ENCODE results near the gene D2HGDH.
"Not testable (repeated sequence)": the region's sequence is repeated elsewhere in the genome, so short reads cannot be mapped to it uniquely, and the experiment has no call there.

D2HGDH gene

DNA sequence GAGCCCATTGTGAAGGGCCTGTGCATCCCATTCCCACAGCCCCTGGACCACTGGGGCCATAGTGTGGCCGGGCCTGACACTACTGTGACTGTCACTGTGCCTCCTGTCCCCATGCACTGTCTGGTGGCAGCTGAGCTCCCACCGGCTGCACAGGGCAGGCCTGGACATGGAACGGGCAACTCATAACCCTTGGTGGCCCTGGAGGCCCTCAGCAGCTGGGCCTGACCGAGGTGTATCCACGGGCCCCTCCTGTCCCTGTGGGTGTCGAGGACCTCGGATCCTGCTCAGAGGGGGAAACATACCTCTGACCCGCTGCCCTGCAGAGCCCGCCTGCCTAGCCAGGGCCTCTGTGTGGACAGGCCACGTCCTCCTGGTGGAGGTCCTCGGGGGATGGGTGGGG, 34.4 kb downstream of the D2HGDH start:
- no peak for DNase-seq (ENCODE audit: low read depth)

GRCh38 chr2:241769819-241770184, 35.4 kb downstream of the D2HGDH start:
- DNase-seq (ENCODE audit: low read depth), result no peak

DNA sequence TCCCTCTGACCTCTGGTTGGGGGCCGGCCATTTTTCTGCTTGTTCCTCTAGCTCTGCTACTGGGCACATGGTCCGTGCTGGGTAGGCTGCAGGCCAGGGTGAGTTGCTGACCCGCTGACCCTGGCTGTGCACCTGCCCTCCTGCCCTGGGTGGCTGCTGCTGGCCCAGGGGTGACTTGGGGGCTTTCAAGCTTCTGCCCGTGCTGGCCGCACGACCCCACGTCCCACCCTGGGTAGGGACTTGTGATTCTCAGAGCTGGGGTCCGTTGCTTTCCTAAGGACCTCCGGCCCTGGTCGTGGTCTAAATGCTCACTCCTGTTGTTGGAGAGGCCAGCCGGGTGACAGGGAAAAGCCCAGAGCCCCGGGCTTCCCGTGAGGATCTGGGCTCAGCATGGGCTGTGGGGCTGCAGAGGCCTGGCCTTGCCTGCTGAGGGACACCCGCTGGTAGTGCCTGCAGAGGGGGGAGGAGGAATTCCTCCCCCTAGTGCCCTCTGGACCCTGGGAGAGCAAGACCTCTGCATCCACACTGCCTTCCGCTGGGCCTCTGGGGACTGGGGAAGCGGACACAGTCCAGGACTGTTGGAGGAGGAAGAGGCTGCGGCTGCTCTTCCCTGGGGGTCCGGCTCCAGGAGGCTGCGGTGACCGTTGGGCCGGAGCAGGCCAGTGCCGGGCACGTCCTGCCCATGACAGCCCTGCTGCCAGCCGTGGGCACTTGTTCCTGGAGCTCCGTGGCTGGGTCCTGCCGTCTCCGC, 35.9 kb downstream of the D2HGDH start:
- DNase-seq (ENCODE audit: low read depth), result no peak

DNA sequence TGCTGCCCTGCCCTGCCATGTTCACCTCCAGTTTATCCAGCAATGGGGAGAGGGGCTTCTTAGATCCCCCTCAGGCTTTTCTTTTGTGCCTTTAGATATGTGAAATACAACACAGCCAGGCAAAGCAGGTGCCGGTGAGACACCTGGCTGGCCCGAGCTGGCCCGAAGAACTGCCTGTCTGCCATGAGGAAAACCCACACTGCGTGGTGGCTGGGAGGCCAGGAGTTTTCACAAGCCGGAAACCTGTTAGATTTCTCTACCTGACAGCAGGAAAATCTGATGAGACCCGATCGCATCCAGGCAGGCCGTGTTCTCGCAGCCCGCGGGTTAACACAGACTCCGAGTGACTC, 36.5 kb downstream of the D2HGDH start:
- DNase-seq (ENCODE audit: low read depth), result no peak

DNA sequence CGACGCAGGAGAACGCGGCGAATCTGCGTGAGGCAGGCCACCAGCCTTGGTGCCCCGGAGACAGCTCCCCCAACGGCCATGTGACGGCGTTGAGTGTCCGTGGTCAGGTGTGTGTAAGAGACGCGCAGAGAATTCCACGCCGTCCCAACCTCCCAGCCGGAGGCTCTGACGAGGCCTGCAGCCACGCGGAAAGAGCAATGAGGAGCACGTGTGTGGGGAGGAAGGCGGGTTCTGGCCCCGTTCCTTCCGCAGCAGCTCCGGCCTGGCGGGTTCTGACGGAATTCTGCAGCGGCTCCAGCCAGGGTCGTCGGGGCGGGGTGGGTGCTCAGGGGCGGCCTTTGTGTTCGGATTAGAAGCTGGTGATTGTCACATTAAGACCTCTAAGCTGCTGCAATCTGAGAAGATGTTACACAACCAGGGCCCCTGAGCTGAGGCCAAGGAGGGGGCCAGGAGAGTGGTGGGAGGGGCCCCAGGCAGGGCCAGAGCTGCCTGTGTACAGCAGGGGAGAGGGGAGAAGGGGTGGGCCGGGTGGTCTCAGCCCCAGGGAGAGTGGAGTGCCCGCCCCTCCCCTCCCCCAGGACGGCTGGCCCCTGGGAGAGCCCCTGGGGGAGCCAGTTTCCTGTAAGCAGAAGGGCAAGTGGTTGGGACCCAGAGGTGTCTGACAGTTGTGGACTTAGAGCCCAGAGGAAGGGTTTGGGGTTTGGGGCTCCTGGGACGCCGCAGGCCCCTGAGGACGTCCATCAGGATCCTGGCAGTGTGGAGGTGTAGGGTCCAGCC, 37.0 kb downstream of the D2HGDH start:
- peak; percentile 40 for DNase-seq (ENCODE audit: low read depth)

- no peak for DNase-seq (ENCODE audit: low read depth)
Observed at GRCh38 chr2:241772063-241772499, 37.7 kb downstream of the D2HGDH start.

- DNase-seq (ENCODE audit: low read depth), result no peak
Observed at GRCh38 chr2:241773511-241774418, 39.3 kb downstream of the D2HGDH start.

- no peak for DNase-seq (ENCODE audit: low read depth)
Observed at GRCh38 chr2:241774419-241775222, 40.2 kb downstream of the D2HGDH start.

DNA sequence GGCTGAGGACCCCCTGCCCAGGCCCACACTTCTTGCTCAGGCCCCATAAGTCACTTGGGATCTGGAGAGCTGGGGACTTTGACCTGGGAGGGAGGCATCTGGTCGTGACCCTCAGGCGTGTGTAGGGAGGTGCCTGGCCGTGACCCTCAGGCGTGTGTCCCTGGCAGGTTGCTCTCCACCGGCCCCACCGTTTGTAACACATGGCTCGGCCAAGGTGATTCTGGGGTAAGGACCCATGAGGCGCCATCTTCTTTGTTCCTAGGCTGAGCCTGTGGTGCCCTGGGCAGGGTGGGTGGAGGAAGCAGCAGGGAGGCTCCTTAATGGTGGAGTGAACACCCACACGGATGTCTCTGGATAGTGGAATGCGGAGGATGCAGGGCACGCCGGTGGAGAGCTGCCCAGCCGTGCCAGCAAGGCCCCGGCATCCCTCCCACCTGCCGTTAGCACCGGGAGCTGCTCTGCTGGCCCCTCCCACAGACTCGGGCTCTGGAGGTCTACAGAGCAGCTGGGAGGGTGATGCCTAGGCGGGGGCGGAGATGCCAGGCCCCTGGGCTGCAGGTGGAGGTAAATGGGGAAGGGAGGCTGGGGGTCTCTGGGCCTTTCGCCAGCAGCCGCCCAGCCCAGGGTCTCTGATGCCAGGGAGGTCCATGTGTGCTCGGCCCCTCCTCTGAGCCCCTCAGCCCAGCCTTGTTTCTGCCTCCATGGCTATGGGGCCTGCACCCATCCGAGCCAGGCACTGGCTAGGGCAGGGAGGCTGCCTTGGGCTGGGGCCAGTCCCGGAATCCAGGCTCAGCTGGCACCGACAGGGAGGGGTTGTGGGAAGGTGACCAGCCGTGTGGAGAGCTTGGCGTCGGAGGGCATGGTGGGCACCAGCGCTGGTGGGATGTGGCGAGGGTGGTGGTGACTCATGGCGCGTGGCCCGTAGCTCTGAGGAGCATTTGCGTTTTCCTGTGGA, 41.1 kb downstream of the D2HGDH start:
- DNase-seq (ENCODE audit: low read depth), result no peak

DNA sequence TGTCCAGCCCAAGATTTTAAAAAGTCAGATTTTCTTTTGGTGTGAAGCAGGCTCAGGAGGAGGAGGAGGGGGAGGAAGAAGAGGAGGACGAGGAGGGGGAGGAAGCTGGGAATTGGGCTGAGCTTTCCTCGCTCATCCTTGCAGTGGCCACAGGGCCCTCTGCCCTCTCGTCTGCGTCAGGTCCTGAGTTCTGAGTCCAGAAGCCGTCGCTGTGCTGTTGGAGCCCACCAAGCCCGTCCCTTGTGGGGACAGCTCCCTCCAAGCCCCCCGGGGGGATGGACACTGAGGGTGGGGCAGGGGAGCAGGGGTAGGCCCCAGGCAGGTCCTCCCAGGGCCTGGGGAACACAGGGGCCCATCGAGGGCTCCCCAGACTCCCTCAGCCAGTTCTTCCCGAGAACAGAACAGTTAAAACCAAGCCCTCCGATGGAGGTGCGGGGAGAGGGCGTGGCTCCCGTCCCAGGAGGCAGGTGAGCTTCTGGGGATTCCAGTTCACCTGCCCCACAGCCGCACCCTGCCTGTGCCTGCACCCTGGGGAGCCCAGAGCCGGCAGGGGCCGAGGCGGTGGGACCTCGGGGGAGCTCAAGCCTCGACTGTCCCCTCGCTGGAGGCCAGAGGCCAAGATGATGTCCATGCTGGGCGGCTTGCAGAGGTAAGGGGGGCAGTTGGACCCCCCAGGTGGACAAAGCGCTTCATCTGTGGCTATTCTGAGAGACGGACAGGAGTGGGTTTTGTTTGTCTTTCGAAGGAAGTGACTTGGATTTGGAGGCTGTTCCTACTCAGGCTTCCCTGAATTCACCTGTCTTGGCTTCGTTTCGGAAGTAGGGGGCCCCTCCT, 42.1 kb downstream of the D2HGDH start, which contains the start of gene GAL3ST2:
Gene GAL3ST2 (plus strand): TSS at position 487 of the 834 bp plus-strand sequence. CDS start 134 bp downstream, at position 621.
- no peak for DNase-seq (ENCODE audit: low read depth)

- no peak for DNase-seq (ENCODE audit: low read depth)
Observed at GRCh38 chr2:241777170-241777685, 42.8 kb downstream of the D2HGDH start.

DNA sequence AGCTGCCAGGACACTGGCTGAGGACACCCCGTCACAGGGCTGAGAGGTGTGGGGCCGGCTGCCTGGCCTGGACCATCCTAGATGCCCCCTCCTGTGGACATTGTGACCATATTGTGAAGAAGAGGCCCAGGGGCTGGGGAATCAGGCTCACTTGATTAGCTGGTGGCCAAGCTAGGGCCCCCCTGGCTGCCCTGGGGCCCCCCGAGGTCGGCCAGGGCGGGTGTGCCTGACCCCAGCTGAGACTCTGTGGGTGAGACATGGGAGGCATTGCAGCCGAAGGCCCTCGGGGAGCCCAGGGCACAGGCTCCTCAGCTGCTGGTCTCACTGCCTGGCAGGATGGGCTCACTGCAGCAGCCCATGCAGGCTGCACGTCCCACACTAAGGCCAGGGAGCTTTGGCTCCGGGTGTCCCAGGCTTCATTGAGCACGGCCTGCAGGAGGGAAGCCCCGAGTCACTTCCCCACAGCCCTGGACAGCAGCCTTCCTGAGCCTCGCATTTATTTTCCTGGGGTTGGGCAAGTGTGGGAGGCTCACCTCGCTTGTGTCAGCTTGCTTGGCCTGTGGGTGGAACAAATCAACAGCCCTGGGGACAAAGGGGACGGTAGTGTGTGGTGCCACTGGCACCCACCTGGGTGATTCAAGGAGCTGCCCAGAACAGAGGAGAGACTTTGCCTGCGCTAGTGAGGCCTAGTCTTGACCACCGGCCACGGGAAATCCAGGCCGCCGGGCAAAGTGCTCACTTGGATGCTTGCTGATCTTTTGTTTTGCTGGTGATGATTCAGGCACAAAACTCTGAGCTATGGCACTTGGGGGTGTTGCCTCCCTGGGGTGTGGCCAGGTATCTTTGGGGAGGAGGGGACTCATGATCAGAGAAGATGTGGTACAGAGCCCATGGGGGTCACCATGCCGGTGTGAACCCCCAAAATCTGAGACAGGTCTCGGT, 43.5 kb downstream of the D2HGDH start:
- DNase-seq (ENCODE audit: low read depth), result no peak

DNA sequence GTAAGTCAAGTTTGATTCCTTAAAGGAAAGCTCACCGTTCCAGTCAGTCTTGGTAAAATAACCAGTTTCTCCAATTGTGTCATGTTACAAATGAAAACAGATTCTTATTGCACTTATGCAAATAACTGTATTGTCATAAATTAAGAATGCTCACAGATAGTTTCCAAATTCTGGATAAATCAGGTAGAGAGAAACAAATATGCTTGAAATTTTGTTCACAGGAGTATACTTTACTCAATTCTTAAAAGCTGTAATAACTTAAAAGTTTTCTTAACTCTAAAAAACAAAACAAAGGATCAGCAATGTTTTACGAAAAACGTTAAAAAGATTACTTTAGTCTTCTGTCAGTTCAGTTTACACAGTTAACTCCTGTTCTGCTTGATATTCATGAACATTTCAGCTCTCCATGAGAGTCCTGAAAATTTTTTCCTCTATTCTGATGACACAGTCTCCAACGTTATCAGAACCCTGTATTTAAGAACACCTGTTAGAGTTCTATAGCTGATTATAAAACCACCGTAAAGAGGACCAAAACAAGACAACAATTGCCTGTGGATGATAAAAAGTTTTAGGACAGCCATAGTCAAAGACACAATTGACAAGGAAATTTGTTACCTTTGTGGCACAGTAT, 46.6 kb downstream of the D2HGDH start:
- no peak for DNase-seq (ENCODE audit: low read depth)

DNA sequence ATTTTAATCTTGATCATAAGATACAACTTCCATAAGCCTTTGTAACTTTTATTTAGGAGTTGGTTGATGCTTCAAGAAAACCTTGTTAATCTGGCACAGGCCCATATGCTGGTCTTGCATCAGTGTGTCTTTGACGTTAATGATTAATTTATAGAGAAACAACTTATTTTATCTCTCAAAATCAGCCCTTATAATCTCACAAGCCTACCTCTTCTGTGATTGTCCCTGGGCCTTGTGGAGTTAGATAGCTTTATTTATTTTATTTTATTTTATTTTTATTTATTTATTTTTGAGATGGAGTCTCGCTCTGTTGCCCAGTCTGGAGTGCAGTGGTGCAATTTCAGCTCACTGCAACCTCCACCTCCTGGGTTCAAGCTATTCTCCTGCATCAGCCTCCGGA, 47.6 kb downstream of the D2HGDH start:
- not testable (repeated sequence) for DNase-seq (ENCODE audit: low read depth)

DNA sequence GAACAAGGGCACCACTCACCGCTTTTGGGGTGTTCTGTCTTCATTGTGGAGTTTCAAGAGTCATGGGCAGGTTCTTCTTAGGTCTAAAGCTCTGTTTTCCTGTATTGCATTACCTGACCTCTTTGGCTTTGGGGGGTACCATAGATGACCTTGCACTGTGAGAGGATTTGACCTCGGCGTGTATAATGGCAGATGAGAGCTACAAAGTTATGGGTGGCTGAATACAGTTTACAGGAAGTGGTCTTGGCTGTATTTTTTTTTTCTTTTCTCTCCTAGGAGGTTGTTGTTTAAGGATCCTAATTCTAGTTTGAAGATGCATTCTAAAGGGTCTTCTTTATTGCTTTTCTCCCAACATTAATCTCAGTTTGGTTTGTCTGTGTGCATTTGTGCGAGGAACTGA, 53.7 kb downstream of the D2HGDH start:
- DNase-seq (ENCODE audit: low read depth), result no peak

DNA sequence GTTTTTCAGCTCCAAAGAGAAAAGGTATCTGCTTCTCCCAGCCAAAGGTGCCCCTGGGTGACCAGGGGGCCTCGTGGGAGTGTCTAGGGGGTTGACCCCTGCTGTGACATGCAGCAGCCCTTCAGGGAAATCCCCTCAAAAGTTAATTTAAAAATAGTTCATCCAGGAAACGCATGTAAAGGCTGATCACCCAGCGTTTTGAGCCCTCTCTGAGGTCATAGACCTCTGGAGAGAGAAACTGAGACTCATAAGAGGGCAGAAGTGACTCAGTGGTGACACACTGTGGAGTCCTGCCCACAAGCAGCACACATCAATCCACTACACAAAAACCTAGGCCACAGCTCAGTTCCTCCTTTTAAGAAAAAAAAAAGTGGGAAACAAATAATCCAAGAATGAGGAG, 54.1 kb downstream of the D2HGDH start:
- DNase-seq (ENCODE audit: low read depth), result no peak

GRCh38 chr2:241791385-241791784, 57.0 kb downstream of the D2HGDH start:
- DNase-seq (ENCODE audit: low read depth), result not testable (repeated sequence)

DNA sequence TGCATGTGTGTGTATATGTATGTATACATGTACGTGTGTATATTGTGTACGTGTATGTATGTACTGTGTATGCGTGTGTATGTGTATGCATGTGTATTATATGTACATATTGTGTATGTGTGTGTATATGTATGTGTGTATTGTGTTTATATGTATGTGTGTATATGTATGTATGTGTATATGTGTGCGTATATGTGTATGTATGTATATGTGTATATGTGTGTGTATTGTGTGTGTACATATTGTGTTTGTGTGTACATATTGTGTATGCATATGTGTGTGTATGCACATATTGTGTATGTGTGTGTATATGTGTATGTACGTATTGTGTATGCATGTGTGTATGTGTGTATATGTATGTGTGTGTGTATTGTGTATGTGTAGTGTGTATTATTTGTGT, 59.0 kb downstream of the D2HGDH start:
- DNase-seq (ENCODE audit: low read depth), result no peak

Data from fibroblast of gingiva (primary cell).